HG02884 (cell line): ENCODE results near the gene PEX10.

Experiments used
- ATAC-seq: cut with Tn5 transposase; IDR thresholded peaks from one replicate; pipeline ENCODE4 v1.9.1; 2021; ENCODE audit warnings: mild to moderate bottlenecking, moderate library complexity; ENCODE audit not compliant: unreplicated experiment

PEX10 gene

GRCh38 chr1:2354511-2355372 is 57.6 kb downstream of the PEX10 start:
- ATAC-seq: no peak
